Peyer's patch (tissue), 4 donors: Measurements from ENCODE around the gene DBNDD1. TPM values are rescaled to one million over a fixed set of nuclear protein-coding genes. Genes with fewer than 3 reads are reported as not detected.

Source experiments
- DNase-seq, 3 donors: peaks; one replicate each; pipeline ENCODE4 v3.0.0-alpha.2; 2017 to 2019
- H3K27ac ChIP-seq, 4 donors: fragments of 200-600 bp; sonication (generic); one replicate each; pipeline ENCODE4 v1.5.1; 2016 to 2019
- H3K27me3 ChIP-seq, 2 donors: fragments of 200-600 bp; sonication (generic); one replicate each; pipeline ENCODE4 v1.5.1; 2019
- H3K36me3 ChIP-seq, 3 donors: fragments of 200-600 bp; sonication (generic); one replicate each; pipeline ENCODE4 v1.5.1; 2016 to 2019
- H3K4me1 ChIP-seq, 4 donors: fragments of 200-600 bp; sonication (generic); one replicate each; pipeline ENCODE4 v1.5.1; 2016 to 2019
- H3K4me3 ChIP-seq, 4 donors: fragments of 200-600 bp; sonication (generic); 1 replicate in 3 of 4; 2 replicates in 1 of 4; pipeline ENCODE4 v1.5.1; 2016 to 2019; ENCODE audit warnings: mild to moderate bottlenecking in 1 of 4
- H3K9me3 ChIP-seq, 4 donors: fragments of 200-600 bp; sonication (generic); one replicate each; pipeline ENCODE4 v1.5.1; 2016 to 2019; ENCODE audit warnings: mild to moderate bottlenecking in 1 of 4
- POLR2A ChIP-seq, 2 donors: fragments of 450-650 bp; IDR thresholded peaks; one replicate each; pipeline ENCODE4 v1.5.1; 2017; ENCODE audit warnings: antibody characterized with exemption in 2 of 2, mild to moderate bottlenecking in 2 of 2, moderate library complexity in 2 of 2
- total RNA-seq, 4 donors: library from RNA; depleted of rRNA; stranded (reverse); fragments of >200 nt; gene quantifications; one replicate each; pipeline ENCODE4 v1.1.0, GENCODE V29; 2016
- TF ChIP-seq, protein P1 (sequence below), 6 experiments: fragments of 450-650 bp in 4 of 6; fragments of 200-600 bp in 2 of 6; sonication (generic) in 1 of 6; IDR thresholded peaks; one replicate each; pipeline ENCODE4 v1.5.1; 2017 to 2019; ENCODE audit warnings: antibody characterized with exemption in 6 of 6, mild to moderate bottlenecking in 3 of 6, moderate library complexity in 1 of 6

The DBNDD1 gene
- total RNA-seq, 4 donors from 2014 or later = 1.9 to 12.3 (median 6.1) TPM

DNA sequence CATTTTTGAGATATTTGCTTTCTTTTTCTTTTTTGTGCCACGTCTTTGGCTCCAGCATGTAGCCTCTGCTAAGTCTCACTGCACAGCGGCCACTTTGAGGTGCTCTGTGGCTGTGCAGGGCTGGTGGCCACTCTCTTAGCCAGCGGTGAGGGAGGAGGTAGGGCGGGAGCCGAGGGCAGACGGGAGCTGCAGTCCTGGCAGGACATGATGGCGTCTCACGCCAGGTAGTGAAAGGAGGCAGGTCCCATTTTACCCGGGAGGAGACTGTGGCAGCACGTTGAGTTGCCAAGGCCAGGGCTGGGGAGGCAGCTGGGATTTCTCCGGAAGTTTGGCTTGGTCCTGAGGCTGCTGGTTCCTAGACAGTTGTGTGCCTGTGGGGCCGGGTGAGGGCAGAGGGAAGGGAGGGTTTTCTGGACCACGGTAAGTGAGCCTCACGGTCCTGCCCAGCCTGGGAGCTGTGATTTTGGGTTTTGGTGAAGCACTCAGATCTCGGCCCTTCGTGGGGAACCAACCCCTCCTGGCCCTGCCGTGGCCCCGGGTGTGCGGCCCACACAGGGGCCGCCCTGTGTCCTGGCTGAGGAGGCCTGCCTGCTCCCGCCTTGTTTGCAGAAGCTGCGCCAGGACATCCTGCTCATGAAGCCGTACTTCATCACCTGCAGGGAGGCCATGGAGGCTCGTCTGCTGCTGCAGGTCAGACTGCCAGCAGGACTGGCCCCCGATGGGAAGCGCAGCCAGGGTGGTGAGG, 56.3 kb downstream of the DBNDD1 start:
- Histone ChIP-seq H3K9me3 (no peaks in the 10 kb centered on the region), H3K27me3 (no peaks in the 10 kb centered on the region), H3K4me1 (no peaks in the 10 kb centered on the region), H3K4me3 (no peak overlapping the region), H3K27ac (no peak overlapping the region), H3K36me3 (peaks cover 0 to 13% (median 0%) of the 10 kb centered on the region in 3 donors)
- DNase-seq = no peak
- TF ChIP-seq POLR2A (IDR thresholded peaks at IDR 0.05) = no peak
- TF ChIP-seq, protein P1, sequence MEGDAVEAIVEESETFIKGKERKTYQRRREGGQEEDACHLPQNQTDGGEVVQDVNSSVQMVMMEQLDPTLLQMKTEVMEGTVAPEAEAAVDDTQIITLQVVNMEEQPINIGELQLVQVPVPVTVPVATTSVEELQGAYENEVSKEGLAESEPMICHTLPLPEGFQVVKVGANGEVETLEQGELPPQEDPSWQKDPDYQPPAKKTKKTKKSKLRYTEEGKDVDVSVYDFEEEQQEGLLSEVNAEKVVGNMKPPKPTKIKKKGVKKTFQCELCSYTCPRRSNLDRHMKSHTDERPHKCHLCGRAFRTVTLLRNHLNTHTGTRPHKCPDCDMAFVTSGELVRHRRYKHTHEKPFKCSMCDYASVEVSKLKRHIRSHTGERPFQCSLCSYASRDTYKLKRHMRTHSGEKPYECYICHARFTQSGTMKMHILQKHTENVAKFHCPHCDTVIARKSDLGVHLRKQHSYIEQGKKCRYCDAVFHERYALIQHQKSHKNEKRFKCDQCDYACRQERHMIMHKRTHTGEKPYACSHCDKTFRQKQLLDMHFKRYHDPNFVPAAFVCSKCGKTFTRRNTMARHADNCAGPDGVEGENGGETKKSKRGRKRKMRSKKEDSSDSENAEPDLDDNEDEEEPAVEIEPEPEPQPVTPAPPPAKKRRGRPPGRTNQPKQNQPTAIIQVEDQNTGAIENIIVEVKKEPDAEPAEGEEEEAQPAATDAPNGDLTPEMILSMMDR (IDR thresholded peaks at IDR 0.05) = no peak

DNA sequence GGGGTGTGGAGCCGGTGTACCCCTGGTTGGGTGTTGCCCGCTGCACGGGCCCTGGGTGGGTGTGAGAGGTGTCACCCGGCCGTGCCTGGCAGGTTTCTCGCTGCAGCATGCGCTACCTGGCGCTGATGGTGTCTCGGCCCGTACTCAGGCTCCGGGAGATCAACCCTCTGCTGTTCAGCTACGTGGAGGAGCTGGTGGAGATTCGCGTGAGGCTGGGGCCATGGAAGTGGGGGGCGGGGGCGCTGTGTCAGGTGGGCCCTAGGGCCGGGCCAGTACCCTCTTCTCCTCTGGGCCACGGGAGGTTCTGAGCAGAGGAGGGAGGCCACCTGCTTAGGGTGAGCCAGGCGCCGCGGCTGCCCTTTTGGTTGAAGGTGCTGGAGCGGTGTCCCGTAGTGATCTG, 57.3 kb downstream of the DBNDD1 start:
- no peaks in the 10 kb centered on the region for H3K9me3 ChIP-seq
- no peak overlapping the region for H3K4me3 ChIP-seq
- TF ChIP-seq, protein P1 (IDR thresholded peaks at IDR 0.05) = no peak
- no peak for TF ChIP-seq POLR2A (IDR thresholded peaks at IDR 0.05)
- no peak overlapping the region for H3K27ac ChIP-seq
- no peaks in the 10 kb centered on the region for H3K27me3 ChIP-seq
- H3K4me1 ChIP-seq = peaks cover 0 to 3% (median 0%) of the 10 kb centered on the region in 4 donors
- no peak for DNase-seq
- peaks cover 0 to 22% (median 0%) of the 10 kb centered on the region in 3 donors for H3K36me3 ChIP-seq

DNA sequence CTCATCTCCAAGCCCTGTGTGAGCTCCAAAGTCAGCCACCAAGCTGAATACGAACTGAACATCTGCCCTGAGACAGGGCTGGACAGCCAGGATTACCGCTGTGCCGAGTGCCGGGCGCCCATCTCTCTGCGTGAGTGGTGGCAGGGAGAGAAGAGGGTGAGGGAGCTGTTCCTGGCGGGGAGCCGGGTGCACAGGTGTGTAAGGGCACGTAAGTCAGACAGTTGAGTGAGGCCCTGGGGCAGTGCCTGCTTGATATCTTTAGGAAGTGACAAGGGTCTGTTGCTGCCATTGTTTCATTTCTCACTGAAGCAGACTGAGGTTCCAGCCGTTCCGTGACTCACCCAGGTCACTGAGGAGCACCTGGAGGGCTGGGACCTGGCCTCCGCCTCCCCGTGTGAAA, 58.3 kb downstream of the DBNDD1 start:
- Histone ChIP-seq H3K27ac (no peak overlapping the region), H3K36me3 (peaks cover 0 to 25% (median 0%) of the 10 kb centered on the region in 3 donors), H3K4me3 (no peak overlapping the region), H3K27me3 (no peaks in the 10 kb centered on the region), H3K9me3 (no peaks in the 10 kb centered on the region), H3K4me1 (peaks cover 0 to 8% (median 0%) of the 10 kb centered on the region in 4 donors)
- DNase-seq = no peak
- TF ChIP-seq, protein P1 (IDR thresholded peaks at IDR 0.05) = no peak
- no peak for TF ChIP-seq POLR2A (IDR thresholded peaks at IDR 0.05)

DNA sequence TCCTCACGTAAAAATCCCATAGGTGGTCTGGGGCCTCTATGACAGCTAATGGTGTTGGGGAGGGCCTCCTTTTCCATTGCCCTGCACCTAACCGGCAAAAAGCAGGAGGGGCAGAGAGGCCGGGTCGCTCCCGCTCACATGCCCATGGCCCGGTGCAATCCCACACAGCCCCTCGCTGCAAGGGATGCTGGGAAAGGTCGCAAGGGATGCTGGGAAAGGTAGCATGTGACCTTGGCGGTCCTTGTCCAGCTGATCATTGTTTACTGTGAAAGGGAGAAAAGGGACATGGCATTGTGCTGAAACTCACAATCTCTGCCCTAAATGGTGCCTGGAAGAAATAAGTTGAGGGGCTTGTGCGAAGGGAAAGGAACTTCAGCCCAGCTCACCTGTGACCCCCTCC, 60.7 kb downstream of the DBNDD1 start:
- Histone ChIP-seq H3K36me3 (peaks cover 0 to 25% (median 0%) of the 10 kb centered on the region in 3 donors), H3K9me3 (no peaks in the 10 kb centered on the region), H3K4me3 (no peak overlapping the region), H3K27me3 (no peaks in the 10 kb centered on the region), H3K27ac (no peak overlapping the region), H3K4me1 (peaks cover 0 to 19% (median under 1%) of the 10 kb centered on the region in 4 donors)
- DNase-seq = no peak
- TF ChIP-seq POLR2A (IDR thresholded peaks at IDR 0.05) = no peak
- TF ChIP-seq, protein P1 (IDR thresholded peaks at IDR 0.05) = no peak

DNA sequence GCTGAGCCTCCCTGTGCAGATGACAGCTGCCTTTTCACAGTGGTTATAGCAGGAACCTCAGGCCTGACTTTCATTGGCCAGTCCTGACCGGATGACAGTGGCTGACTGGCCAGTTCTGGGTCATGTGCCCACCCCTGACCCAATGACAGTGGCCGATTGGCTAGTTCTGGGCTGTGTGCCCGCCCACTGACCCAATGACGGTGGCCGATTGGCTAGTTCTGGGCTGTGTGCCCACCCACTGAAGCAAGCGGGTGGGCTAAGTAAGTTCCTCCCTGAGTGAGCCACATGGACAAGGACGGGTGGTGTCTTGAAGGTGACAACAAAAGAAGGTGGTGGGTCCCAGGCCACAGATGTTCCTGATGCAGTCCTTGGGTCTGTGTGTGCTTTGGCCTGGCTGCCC, 61.2 kb downstream of the DBNDD1 start:
- H3K27me3 ChIP-seq = no peaks in the 10 kb centered on the region
- no peak overlapping the region for H3K27ac ChIP-seq
- no peak for TF ChIP-seq POLR2A (IDR thresholded peaks at IDR 0.05)
- peaks cover 0 to 25% (median 0%) of the 10 kb centered on the region in 3 donors for H3K36me3 ChIP-seq
- no peaks in the 10 kb centered on the region for H3K9me3 ChIP-seq
- peaks cover 0 to 24% (median 3%) of the 10 kb centered on the region in 4 donors for H3K4me1 ChIP-seq
- H3K4me3 ChIP-seq = no peak overlapping the region
- no peak for DNase-seq

DNA sequence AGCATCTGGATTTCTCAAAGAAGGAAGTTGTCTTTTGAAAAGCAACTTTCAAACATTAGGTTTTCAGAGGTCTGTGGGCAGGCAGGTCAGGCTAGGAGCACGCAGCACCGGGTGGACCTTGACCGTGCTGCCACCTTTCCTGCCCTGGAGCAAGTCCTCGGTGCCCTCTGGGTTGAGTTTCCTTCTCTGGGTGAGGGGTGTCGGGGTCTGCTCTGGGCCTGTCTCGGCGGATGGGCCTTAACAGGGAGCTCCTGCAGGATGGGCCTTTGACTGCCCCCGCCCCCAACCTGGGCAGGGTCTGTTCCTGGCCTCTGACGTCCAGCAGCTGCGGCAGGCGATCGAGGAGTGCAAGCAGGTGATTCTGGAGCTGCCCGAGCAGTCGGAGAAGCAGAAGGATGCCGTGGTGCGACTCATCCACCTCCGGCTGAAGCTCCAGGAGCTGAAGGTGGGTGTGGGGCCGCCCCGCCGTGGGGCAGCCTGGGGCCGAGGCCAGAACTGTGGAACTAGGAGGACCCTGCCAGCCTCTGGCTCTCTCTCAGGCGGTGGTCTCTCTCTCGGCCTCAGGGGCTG, 62.0 kb downstream of the DBNDD1 start:
- no peak for DNase-seq
- peak overlapping the region in 1 of 4 donors; percentile 46 for H3K27ac ChIP-seq
- no peak for TF ChIP-seq POLR2A (IDR thresholded peaks at IDR 0.05)
- TF ChIP-seq, protein P1 (IDR thresholded peaks at IDR 0.05) = no peak
- no peaks in the 10 kb centered on the region for H3K9me3 ChIP-seq
- H3K4me1 ChIP-seq = peaks cover 0 to 25% (median 3%) of the 10 kb centered on the region in 4 donors
- H3K4me3 ChIP-seq = no peak overlapping the region
- no peaks in the 10 kb centered on the region for H3K27me3 ChIP-seq
- peaks cover 0 to 25% (median 0%) of the 10 kb centered on the region in 3 donors for H3K36me3 ChIP-seq
